SJSA1 (cell line): ENCODE measurements around the gene FGGY. TPM values are rescaled to one million over a fixed set of nuclear protein-coding genes. Genes with fewer than 3 reads are reported as not detected.

ENCODE experiments used
- DNase-seq, 2 experiments: peaks; one replicate each; pipeline ENCODE4 v3.0.0-alpha.2; 2015 to 2020; ENCODE audit warnings: low spot score in 2 of 2, low read depth in 1 of 2
- H3K27ac ChIP-seq: fragments of 250-450 bp; sonication (Bioruptor Pico); 2 replicates; pipeline ENCODE4 v1.5.1; 2020; ENCODE audit warnings: mild to moderate bottlenecking, moderate library complexity
- H3K27me3 ChIP-seq: fragments of 250-450 bp; sonication (Bioruptor Pico); replicated peaks from 2 replicates; pipeline ENCODE4 v1.5.1; 2020; ENCODE audit warnings: mild to moderate bottlenecking, moderate library complexity
- H3K36me3 ChIP-seq: fragments of 250-450 bp; sonication (Bioruptor Pico); 2 replicates; pipeline ENCODE4 v1.5.1; 2020; ENCODE audit warnings: mild to moderate bottlenecking
- H3K4me1 ChIP-seq: fragments of 250-450 bp; sonication (Bioruptor Pico); replicated peaks from 2 replicates; pipeline ENCODE4 v1.6.1; 2021; ENCODE audit warnings: mild to moderate bottlenecking
- H3K4me3 ChIP-seq: fragments of 250-450 bp; sonication (Bioruptor Pico); 2 replicates; pipeline ENCODE4 v1.5.1; 2020; ENCODE audit warnings: mild to moderate bottlenecking
- H3K9me3 ChIP-seq: fragments of 250-450 bp; sonication (Bioruptor Pico); replicated peaks from 2 replicates; pipeline ENCODE4 v1.5.1; 2020; ENCODE audit warnings: mild to moderate bottlenecking
- total RNA-seq: library from RNA; depleted of rRNA; stranded (reverse); fragments of >200 nt; shearing (Covaris generic); gene quantifications from 2 replicates; pipeline ENCODE4 v1.2.3, GENCODE V29; 2014

The FGGY gene
- total RNA-seq, 1 experiment from 2014 or later, result 9.0 TPM

DNA sequence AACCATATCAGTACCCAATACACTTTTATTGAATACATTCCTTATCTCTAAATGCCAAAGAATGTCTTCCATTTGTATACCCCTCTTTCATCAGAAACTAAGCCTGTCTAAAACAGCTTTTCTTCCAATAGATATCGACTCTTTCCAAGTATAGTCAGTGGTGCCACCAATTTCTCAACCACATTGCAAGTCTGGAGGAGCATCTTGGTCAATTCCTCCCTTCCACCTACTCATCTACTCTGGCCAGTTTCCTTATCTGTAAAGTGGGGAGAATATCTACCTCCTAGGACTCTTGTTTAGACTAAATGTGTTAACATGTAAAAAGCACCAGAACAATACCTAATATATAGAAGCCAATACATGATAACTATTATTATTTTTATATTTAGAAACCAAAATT, 28.5 kb upstream of the FGGY start:
- H3K36me3 ChIP-seq, result no peaks in the 10 kb centered on the region
- H3K9me3 ChIP-seq, result no peaks in the 10 kb centered on the region
- no peaks in the 10 kb centered on the region for H3K27me3 ChIP-seq
- peaks cover 10% of the 10 kb centered on the region for H3K4me1 ChIP-seq
- DNase-seq, result no peak
- no peak overlapping the region for H3K4me3 ChIP-seq
- H3K27ac ChIP-seq, result no peak overlapping the region

DNA sequence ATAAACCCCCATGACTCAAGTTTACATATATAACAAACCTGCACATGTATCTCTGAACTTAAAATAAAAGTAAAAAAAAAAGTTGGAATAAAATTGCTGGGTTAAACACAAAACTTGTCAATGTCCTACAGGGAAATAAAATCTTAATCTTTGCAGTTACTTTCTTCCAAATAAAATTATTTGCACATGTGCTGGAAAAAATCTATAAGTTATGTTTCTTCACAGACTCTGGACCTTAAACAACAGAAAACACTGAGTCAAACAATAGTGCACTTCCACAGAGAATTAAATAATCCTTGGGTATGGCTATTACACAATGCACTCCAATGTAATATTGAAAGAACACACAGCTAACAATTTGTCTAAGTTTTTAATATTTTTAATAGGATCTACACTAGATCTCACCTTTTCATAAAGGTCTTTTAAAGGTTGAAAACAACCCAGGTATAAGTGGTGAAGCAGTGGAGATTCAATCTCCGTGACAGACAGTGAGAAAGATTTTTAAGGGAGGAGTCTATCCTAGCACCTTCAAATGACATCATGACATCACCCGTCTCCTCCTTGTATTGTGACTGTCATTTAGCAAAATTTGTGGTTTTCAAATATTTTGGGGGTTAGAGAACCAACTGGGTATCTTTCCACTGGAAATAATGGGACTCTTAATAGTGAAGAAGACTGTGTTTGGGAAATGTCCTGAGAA, 25.2 kb upstream of the FGGY start:
- no peak for DNase-seq
- H3K27ac ChIP-seq, result no peak overlapping the region

DNA sequence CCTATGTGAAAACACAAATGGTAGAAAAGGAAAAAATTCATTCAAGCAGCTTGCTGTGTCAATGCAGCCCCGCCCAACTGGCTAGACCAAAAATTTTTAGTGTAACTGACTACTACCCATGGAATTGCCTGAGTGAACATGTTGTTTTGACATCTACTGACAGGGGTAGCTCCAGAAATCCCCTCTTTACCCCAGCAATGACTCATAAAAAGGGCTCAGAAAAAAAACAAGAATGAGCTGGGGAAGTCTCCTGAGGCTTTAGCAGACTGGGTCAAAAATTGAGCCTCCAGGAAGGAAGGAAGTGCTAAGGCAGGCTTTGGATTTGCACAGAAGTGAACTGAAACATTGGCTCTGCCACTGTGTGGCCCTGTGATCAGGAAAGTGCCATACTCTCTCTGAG, 24.4 kb upstream of the FGGY start:
- Histone ChIP-seq H3K4me1 (peaks cover 10% of the 10 kb centered on the region), H3K9me3 (no peaks in the 10 kb centered on the region), H3K36me3 (no peaks in the 10 kb centered on the region), H3K27me3 (no peaks in the 10 kb centered on the region), H3K4me3 (no peak overlapping the region), H3K27ac (no peak overlapping the region)
- DNase-seq, result peak in 1 of 2 experiments; percentile 50

More for the DNA sequence above, 25.2 kb upstream of the FGGY start:
- no peak overlapping the region for H3K4me3 ChIP-seq
- no peaks in the 10 kb centered on the region for H3K9me3 ChIP-seq
- H3K27me3 ChIP-seq, result no peaks in the 10 kb centered on the region
- peaks cover 10% of the 10 kb centered on the region for H3K4me1 ChIP-seq
- no peaks in the 10 kb centered on the region for H3K36me3 ChIP-seq

DNA sequence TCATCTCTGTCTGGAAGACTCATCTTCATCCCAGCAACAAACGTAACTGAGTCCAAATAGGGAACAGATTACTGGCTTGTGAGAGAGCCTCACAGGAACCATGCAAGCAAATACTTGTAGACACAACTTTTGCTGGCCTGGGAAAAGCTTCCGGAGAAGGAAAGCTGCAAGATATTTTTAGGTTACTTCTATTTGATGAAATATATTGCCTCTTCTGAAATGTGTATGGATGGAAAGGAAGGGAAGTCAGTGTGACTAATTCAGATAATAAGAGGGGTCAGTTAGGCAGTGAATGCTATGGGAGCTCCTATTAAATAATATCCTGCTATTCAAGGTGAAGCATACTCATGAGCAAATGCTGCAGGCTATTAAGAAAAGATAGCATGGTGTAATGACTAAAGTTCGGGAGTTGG, 20.4 kb upstream of the FGGY start:
- Histone ChIP-seq H3K4me1 (peaks cover 10% of the 10 kb centered on the region), H3K27me3 (no peaks in the 10 kb centered on the region)

DNA sequence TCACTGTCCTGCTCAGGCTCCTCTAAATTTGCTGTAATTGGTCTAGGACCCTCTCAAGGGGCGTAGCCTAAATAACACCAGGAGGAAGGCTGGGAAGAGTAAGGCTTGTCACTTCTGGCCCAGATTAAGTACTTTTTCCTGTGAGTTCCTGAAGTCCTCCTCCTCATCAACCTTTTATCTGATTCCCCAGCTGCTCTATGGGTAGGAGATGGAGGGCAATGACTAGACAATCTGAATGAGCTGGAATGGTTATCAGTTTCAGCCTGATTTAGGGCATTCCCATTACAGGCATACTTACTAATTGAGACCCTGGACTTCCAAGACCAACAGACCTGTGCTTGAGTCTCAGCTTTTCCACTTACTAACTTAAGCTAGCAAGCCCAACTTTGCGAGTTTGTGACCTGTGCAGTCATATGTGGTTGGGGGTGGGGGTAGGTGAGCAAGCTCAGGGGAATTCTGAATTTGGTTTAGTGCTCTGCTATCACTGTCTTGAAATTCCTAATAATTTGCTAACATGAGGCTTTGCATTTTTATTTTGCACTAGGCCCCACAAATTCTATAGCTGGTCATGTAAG, 18.0 kb upstream of the FGGY start:
- Histone ChIP-seq H3K9me3 (no peaks in the 10 kb centered on the region), H3K4me1 (no peaks in the 10 kb centered on the region), H3K36me3 (no peaks in the 10 kb centered on the region), H3K27ac (no peak overlapping the region), H3K4me3 (no peak overlapping the region), H3K27me3 (no peaks in the 10 kb centered on the region)
- DNase-seq, result no peak

More for the DNA sequence above, 20.4 kb upstream of the FGGY start:
- H3K36me3 ChIP-seq, result no peaks in the 10 kb centered on the region
- no peak for DNase-seq
- H3K27ac ChIP-seq, result no peak overlapping the region
- no peaks in the 10 kb centered on the region for H3K9me3 ChIP-seq
- no peak overlapping the region for H3K4me3 ChIP-seq

DNA sequence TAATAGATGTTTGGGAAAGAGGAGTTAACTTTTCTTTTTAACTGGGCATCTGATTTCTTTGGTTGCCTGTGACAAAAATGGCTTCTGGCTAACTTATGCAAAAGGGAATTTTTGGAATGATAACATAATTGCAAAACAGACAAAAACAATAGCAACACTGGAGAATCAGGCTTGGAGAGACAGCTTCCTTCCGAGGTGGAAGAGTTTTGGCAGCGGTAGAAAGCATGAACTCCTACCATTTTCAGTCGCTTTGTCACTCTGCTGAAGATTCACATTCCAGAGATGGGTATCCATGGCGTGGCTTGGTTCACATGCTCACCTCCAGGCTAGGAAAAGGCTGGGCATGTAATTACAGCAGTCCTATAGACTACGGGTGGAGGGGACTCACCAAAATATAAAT, 17.2 kb upstream of the FGGY start:
- Histone ChIP-seq H3K27me3 (no peaks in the 10 kb centered on the region), H3K4me3 (no peak overlapping the region), H3K4me1 (no peaks in the 10 kb centered on the region), H3K36me3 (no peaks in the 10 kb centered on the region), H3K27ac (no peak overlapping the region), H3K9me3 (no peaks in the 10 kb centered on the region)
- no peak for DNase-seq

DNA sequence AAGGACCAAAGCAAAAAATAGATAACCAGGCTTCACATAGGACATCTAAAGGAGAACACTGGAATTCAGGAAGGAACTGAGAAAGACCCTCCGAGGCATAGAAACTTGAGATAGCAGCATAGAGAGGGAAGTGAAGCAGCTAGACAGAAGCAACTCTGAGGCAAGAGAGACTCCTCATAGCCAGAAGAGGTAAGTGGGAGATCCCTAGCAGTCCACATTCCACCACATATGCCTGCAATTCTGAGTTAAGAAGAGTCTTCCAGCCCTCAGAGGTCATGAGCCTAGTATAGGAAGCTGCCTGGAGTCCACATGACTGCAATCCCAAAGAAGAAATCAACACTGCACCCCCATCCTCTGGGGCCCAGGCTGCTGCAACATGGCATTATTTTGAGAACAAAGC, 13.9 kb upstream of the FGGY start:
- Histone ChIP-seq H3K4me1 (no peaks in the 10 kb centered on the region), H3K27me3 (no peaks in the 10 kb centered on the region), H3K36me3 (no peaks in the 10 kb centered on the region), H3K27ac (no peak overlapping the region), H3K4me3 (no peak overlapping the region), H3K9me3 (no peaks in the 10 kb centered on the region)
- DNase-seq, result no peak

DNA sequence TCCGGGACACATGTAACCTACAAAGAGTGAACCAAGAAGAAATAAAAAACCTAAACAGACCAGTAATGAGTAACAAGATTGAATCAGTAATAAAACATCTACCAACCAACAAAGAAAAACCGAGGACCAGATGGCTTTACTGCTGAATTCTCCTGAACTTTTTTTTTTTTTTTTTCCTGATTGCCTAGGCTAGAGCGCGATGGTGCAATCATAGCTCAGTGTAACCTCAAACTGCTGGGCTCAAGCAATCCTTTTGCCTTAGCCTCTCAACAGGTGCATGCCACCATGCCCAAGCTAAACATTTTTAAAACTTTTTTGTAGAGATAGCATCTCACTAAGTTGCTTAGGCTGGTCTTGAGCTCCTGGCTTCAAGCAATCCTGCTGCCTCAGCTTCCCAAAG, 11.2 kb upstream of the FGGY start:
- no peak overlapping the region for H3K4me3 ChIP-seq
- no peaks in the 10 kb centered on the region for H3K27me3 ChIP-seq
- no peak overlapping the region for H3K27ac ChIP-seq
- no peaks in the 10 kb centered on the region for H3K36me3 ChIP-seq
- no peak for DNase-seq
- H3K4me1 ChIP-seq, result no peaks in the 10 kb centered on the region
- H3K9me3 ChIP-seq, result no peaks in the 10 kb centered on the region

DNA sequence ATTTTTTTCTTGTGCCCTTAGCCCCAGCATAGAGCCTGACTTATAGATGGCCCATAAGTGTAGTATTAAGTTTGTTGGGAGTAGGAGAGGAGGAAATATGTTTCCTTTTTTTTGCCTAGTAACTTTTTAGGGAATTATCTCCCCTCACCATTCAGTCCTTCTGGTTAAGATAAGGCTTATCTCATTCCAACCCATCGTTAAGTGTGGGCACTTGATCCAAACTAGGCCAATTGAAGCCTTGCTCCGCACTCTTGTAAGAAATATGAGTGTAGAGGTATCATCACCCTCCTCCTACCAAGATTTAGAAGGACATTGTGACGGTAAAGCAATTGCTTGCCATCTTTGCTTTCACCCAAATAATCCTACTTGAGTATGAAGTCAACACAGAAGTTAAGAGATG, 8.8 kb upstream of the FGGY start:
- H3K36me3 ChIP-seq, result no peaks in the 10 kb centered on the region
- H3K9me3 ChIP-seq, result no peaks in the 10 kb centered on the region
- H3K27me3 ChIP-seq, result no peaks in the 10 kb centered on the region
- no peaks in the 10 kb centered on the region for H3K4me1 ChIP-seq
- no peak for DNase-seq
- H3K4me3 ChIP-seq, result no peak overlapping the region
- H3K27ac ChIP-seq, result no peak overlapping the region

DNA sequence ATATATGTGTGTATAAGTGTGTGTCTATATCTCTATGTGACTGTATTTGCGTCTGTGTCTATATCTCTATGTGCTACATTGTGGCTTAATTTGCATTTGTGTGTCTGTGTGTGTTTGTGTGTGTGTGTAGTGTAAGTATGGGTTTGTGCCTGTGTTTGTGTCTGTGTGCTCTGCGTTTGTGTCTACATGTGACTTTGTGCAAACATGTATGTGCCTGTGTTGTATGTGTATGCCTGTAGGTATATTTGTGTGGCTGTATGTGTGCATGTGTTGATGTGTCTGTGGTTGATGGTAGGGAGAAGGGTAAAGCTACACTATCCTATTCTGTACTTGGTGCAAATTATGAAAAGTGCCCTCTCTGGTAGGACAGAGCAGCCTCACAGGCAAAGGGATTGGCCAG, 7.3 kb upstream of the FGGY start:
- no peak overlapping the region for H3K27ac ChIP-seq
- no peaks in the 10 kb centered on the region for H3K36me3 ChIP-seq
- no peak for DNase-seq
- H3K9me3 ChIP-seq, result no peaks in the 10 kb centered on the region
- H3K4me1 ChIP-seq, result no peaks in the 10 kb centered on the region
- no peak overlapping the region for H3K4me3 ChIP-seq
- H3K27me3 ChIP-seq, result no peaks in the 10 kb centered on the region

DNA sequence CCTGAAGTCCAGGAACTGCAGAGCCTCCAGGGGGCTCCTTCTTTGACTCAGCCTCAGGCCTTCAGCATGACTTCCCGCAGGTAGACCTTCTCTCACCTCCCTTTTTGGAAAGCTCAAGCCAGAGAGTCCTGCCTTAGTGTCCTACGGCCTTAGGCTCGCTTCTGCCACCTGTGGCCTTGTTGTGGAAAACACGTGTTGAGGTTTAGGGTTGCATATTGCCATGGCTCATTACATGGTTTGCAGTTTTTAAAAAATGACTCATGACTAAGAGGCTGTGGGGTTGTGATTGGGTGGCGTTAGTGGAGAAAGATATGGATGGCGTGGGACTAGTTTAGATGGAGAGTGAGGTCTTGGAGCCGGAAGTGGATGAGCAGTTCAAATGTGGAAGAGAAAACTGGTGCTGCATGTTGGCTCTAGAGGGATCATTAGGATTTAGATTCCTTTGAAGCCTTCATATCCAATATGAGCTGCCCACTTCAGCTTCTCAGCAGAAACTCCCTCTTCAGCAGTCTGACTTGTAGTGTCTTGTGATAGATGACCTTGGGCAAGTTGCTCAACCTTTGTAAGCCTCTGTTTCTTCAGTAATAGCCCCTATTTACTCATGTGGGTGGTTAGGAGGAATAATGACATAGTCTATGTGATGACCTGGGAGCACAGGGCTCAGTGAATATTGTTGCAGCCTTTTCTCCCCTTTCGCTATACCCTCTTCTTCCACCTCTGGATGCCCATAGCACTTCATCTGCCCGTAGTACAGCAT, 6.5 kb upstream of the FGGY start:
- Histone ChIP-seq H3K4me1 (no peaks in the 10 kb centered on the region), H3K9me3 (no peaks in the 10 kb centered on the region), H3K36me3 (no peaks in the 10 kb centered on the region), H3K27ac (no peak overlapping the region), H3K4me3 (no peak overlapping the region), H3K27me3 (no peaks in the 10 kb centered on the region)
- DNase-seq, result peak in 1 of 2 experiments; percentile 16

DNA sequence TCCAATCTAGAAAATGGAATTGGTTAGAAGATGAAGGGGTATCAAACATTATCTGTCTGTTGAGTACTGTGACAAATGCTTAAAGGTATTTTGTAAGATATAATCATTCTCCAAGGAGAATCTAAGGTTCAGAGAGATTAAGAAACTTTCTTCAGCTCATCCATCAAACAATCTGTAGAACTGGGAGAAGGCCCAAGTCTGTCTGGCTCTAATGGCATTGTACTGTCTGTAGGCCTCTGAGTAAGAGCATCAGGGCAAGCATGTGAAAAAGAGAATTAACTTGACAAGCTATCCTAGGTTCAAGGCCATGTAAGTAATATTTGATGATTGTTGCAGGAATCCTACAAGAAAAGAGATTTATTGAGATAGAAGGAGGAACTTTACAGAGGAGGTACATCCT, 5.3 kb upstream of the FGGY start:
- Histone ChIP-seq H3K4me3 (no peak overlapping the region), H3K27ac (no peak overlapping the region), H3K27me3 (no peaks in the 10 kb centered on the region), H3K36me3 (no peaks in the 10 kb centered on the region), H3K4me1 (0 out of 2 replicates have a peak, but pooled peaks cover 4% of the 10 kb centered on the region), H3K9me3 (no peaks in the 10 kb centered on the region)
- no peak for DNase-seq

DNA sequence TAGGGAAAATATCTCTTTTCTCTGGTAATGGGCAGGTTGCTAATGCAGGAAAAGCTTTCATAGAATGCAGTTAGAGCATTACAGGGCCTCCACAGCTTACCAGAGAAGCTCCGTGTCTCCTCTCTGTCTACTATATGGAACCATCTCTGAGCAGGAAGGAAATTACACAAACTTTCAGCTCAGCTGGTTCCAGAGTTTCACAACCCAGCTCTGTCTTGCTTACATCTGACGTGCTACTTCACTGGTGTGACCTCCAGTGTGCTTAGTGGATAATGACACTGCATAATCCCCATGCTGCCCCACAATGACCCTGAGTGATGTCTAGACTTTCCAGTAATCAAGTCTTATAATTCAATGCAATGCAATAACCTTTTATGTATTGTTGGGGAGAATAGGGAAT, 4.3 kb upstream of the FGGY start:
- DNase-seq, result no peak
- Histone ChIP-seq H3K36me3 (no peaks in the 10 kb centered on the region), H3K4me1 (peaks cover 10% of the 10 kb centered on the region), H3K27ac (no peak overlapping the region), H3K9me3 (no peaks in the 10 kb centered on the region), H3K27me3 (no peaks in the 10 kb centered on the region), H3K4me3 (no peak overlapping the region)

DNA sequence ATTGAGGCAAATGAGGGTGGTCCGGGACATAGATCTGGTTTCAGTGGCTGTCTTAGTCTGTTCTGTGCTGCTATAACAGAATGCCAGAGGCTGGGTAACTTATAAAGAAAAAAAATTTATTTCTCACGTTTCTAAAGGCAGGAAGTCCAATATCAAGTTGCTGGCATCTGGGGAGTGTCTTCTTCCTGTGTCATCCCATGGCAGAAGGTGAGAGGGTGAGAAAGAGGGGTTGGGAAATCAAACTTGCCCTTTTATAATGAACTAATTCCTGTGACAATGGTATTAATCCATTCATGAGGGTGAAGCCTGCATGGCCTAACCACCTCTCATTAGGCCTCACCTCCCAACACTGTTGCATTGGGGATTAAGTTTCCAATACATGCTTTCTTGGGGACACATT, 3.7 kb upstream of the FGGY start:
- Histone ChIP-seq H3K27me3 (no peaks in the 10 kb centered on the region), H3K27ac (no peak overlapping the region)

More for the DNA sequence above, 3.7 kb upstream of the FGGY start:
- no peaks in the 10 kb centered on the region for H3K36me3 ChIP-seq
- H3K4me3 ChIP-seq, result no peak overlapping the region
- no peak for DNase-seq
- H3K9me3 ChIP-seq, result no peaks in the 10 kb centered on the region
- H3K4me1 ChIP-seq, result peaks cover 15% of the 10 kb centered on the region
